Caco-2 (cell line): ENCODE data around the gene HSD17B3. TPM values are rescaled to one million over a fixed set of nuclear protein-coding genes. Genes with fewer than 3 reads are reported as not detected.

ENCODE experiments used
- BruUV-seq: library from RNA; stranded (reverse); fragments of 400-500 nt; replicated peaks from 2 replicates; lab custom pipeline; 2021; lab: Mats Ljungman, UMichigan
- CTCF ChIA-PET: fragments of 300-600 bp; sonication (Branson Sonifier 250); formaldehyde crosslinking; loops from one replicate; lab custom pipeline; 2022; ENCODE audit warnings: antibody characterized with exemption; lab: Charles Lee
- POLR2A ChIA-PET: fragments of 300-600 bp; sonication (Branson Sonifier 250); formaldehyde crosslinking; loops from one replicate; lab custom pipeline; 2022; ENCODE audit warnings: antibody characterized with exemption; lab: Charles Lee
- DNase-seq, 2 experiments: peaks; one replicate each; pipeline versions ENCODE4 v3.0.0 to v3.0.0-alpha.2; 2020 to 2022
- H3K27me3 ChIP-seq: replicated peaks from 2 replicates; pipeline ENCODE4 v1.6.0; 2011; ENCODE audit warnings: low read length; ENCODE audit not compliant: control insufficient read depth, insufficient read depth
- H3K36me3 ChIP-seq: 2 replicates; pipeline ENCODE4 v1.5.1; 2011; ENCODE audit warnings: low read length; ENCODE audit not compliant: control insufficient read depth, insufficient read depth
- H3K4me1 ChIP-seq: fragments of 250-450 bp; sonication (Bioruptor Pico); 2 replicates; pipeline ENCODE4 v1.5.1; 2020; ENCODE audit warnings: mild to moderate bottlenecking
- H3K4me3 ChIP-seq: 2 replicates; pipeline ENCODE4 v1.5.1; 2011; ENCODE audit warnings: low read depth, mild to moderate bottlenecking, control low read depth, low read length
- H3K9me3 ChIP-seq: fragments of 250-450 bp; sonication (Bioruptor Pico); 2 replicates; pipeline ENCODE4 v1.5.1; 2020; ENCODE audit warnings: mild to moderate bottlenecking, moderate library complexity
- H3K27ac Mint-ChIP-seq: one replicate; pipeline ENCODE4 v1.8.0; 2022; ENCODE audit warnings: mixed read lengths; ENCODE audit not compliant: unreplicated experiment
- H3K27me3 Mint-ChIP-seq: one replicate; pipeline ENCODE4 v1.8.0; 2022; ENCODE audit warnings: mixed read lengths; ENCODE audit not compliant: insufficient read depth, unreplicated experiment
- H3K36me3 Mint-ChIP-seq: one replicate; pipeline ENCODE4 v1.8.0; 2022; ENCODE audit warnings: mild to moderate bottlenecking, mixed read lengths; ENCODE audit not compliant: insufficient read depth, unreplicated experiment
- H3K4me1 Mint-ChIP-seq: one replicate; pipeline ENCODE4 v1.8.0; 2022; ENCODE audit warnings: low read depth, mixed read lengths; ENCODE audit not compliant: unreplicated experiment
- H3K4me3 Mint-ChIP-seq: one replicate; pipeline ENCODE4 v1.8.0; 2022; ENCODE audit warnings: mild to moderate bottlenecking, moderate library complexity, mixed read lengths; ENCODE audit not compliant: unreplicated experiment
- H3K9me3 Mint-ChIP-seq: one replicate; pipeline ENCODE4 v1.8.0; 2022; ENCODE audit warnings: mixed read lengths; ENCODE audit not compliant: unreplicated experiment
- intact Hi-C: fragments of 100-400 bp; cut with micrococcal nuclease; formaldehyde crosslinking; loops from one replicate; pipeline ENCODE4 v1.10.0; 2022; ENCODE audit not compliant: unreplicated experiment
- total RNA-seq: library from RNA; stranded (reverse); gene quantifications from 2 replicates; pipeline ENCODE4 v1.2.3, GENCODE V29; 2022
- TF ChIP-seq, protein P1 (sequence below), 2 experiments: fragments of 200-600 bp in 1 of 2; IDR thresholded peaks; 1 replicate in 1 of 2; 2 replicates in 1 of 2; pipeline versions ENCODE4 v1.5.1 to v1.8.0; 2011 to 2022; ENCODE audit warnings: antibody characterized with exemption in 1 of 2, control low read depth in 1 of 2, inconsistent platforms in 1 of 2, low read depth in 1 of 2, low read length in 1 of 2, mild to moderate bottlenecking in 1 of 2, moderate library complexity in 1 of 2; ENCODE audit not compliant: insufficient read depth in 1 of 2, severe bottlenecking in 1 of 2, unreplicated experiment in 1 of 2

Gene HSD17B3
- total RNA-seq, 1 experiment from 2014 or later: not detected

DNA sequence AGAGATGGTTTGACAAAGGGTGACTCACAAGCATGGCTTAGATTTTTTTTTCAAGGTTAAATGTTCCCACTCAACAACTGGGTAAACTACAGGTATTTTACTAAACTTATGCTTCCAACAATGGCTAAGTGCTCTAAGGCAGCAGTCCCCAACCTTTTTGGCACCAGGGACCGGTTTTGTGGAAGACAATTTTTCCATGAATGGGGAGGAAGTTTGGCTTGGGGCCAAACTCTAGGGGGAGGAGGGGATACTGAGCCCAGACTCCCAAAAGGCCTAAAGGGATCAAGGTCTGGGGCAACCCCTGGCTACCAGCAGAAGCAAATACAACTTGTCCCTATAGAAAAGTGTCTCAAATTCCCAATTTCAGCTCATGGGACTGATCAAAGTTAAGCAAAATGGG, 32.0 kb upstream of the HSD17B3 start:
- Mint-ChIP-seq H3K27ac (no peak overlapping the region), H3K9me3 (no peaks in the 10 kb centered on the region), H3K27me3 (no peaks in the 10 kb centered on the region), H3K36me3 (peaks cover 32% of the 10 kb centered on the region), H3K4me1 (peaks cover 9% of the 10 kb centered on the region), H3K4me3 (no peak overlapping the region)
- TF ChIP-seq, protein P1, sequence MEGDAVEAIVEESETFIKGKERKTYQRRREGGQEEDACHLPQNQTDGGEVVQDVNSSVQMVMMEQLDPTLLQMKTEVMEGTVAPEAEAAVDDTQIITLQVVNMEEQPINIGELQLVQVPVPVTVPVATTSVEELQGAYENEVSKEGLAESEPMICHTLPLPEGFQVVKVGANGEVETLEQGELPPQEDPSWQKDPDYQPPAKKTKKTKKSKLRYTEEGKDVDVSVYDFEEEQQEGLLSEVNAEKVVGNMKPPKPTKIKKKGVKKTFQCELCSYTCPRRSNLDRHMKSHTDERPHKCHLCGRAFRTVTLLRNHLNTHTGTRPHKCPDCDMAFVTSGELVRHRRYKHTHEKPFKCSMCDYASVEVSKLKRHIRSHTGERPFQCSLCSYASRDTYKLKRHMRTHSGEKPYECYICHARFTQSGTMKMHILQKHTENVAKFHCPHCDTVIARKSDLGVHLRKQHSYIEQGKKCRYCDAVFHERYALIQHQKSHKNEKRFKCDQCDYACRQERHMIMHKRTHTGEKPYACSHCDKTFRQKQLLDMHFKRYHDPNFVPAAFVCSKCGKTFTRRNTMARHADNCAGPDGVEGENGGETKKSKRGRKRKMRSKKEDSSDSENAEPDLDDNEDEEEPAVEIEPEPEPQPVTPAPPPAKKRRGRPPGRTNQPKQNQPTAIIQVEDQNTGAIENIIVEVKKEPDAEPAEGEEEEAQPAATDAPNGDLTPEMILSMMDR (IDR thresholded peaks at IDR 0.05; ENCODE audit: insufficient read depth in 1 of 2, low read depth in 1 of 2, low read length in 1 of 2, severe bottlenecking in 1 of 2, unreplicated experiment in 1 of 2): no peak
- no peaks in the 10 kb centered on the region; the same call in none of the 2 replicates for H3K36me3 ChIP-seq
- H3K4me3 ChIP-seq: no peak overlapping the region
- ChIA-PET POLR2A (no interaction called here), CTCF (interaction anchor here (0.7 kb wide), 1 partner anchor 58 kb away, joined by 3 read pairs; no protein-coding TSS in a partner anchor)
- intact Hi-C loops: no loop called here
- peaks cover 7% of the 10 kb centered on the region for H3K4me1 ChIP-seq
- DNase-seq: no peak
- H3K27me3 ChIP-seq: no peaks in the 10 kb centered on the region
- H3K9me3 ChIP-seq: no peaks in the 10 kb centered on the region
- BruUV-seq: no TSS peak

DNA sequence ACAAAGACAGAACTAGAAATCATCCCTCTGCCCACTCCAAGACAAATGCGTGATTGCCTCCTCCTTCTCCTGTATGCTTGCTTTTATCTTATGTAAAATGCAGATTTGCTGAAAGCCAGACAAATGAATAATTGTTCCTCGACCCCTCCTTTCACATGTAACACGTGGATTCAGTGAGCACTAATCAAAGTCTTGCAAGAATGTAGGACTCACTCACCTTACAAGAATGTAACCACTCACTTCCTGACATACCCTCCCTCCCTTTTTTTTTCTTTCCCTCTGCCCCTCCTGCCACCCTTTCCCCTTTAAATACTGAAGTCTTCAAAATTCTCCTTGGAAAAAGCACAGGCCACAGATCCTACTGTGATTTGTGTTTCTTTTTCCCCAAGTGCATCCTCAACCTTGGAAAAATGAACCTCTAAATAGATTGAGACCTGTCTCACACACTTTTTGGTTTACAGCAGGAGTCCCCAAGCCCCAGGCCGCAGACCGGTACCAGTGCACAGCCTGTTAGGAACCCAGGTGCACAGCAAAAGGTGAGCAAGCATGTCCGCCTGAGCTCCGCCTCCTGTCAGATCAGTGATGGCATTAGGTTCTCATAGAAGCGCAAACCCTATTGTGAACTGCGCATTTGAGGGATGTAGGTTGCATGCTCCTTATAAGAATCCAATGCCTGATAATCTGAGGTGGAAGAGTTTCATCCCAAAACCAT, 29.4 kb upstream of the HSD17B3 start:
- Mint-ChIP-seq H3K36me3 (peaks cover 32% of the 10 kb centered on the region), H3K4me3 (no peak overlapping the region), H3K4me1 (peaks cover 9% of the 10 kb centered on the region), H3K27me3 (no peaks in the 10 kb centered on the region), H3K9me3 (no peaks in the 10 kb centered on the region), H3K27ac (peak overlapping the region; percentile 42)
- Histone ChIP-seq H3K4me1 (no peaks in the 10 kb centered on the region), H3K36me3 (no peaks in the 10 kb centered on the region; the same call in none of the 2 replicates), H3K9me3 (no peaks in the 10 kb centered on the region), H3K27me3 (no peaks in the 10 kb centered on the region), H3K4me3 (no peak overlapping the region)
- no peak for DNase-seq
- intact Hi-C loops: no loop called here
- BruUV-seq: no TSS peak
- TF ChIP-seq, protein P1 (IDR thresholded peaks at IDR 0.05; ENCODE audit: insufficient read depth in 1 of 2, low read depth in 1 of 2, low read length in 1 of 2, severe bottlenecking in 1 of 2, unreplicated experiment in 1 of 2): no peak
- POLR2A ChIA-PET: no interaction called here
- CTCF ChIA-PET: interaction anchor here (1.2 kb wide), 1 partner anchor 14 kb away, joined by 3 read pairs; no protein-coding TSS in a partner anchor

DNA sequence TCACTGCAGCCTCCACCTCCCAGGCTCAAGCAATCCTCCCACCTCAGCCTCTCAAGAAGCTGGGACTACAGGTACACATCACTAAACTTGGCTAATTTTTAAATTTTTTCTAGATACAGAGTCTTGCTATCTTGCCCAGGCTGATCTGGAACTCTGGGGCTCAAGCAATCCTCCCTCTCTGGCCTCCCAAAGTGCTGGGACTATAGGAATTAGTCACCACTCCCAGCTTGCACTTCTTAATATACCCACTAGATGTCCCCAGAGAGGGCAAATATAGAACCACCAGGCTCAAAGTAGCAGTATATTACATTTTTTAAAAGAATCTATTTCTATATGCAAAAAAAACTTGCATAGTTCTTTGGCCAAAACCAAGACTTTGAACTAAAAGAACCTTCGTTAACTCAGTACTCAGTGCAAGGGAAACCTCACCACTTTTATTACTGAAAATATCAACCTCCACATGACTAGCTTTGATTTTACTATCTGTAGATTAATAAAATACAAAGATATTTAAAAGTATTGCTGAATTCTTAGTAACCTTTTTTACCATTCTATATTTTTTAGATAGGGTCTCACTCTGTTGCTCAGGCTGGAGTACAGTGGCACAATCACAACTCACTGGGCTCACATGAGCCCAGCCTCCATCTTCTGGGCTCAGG, 25.8 kb upstream of the HSD17B3 start:
- H3K4me3 ChIP-seq: no peak overlapping the region
- Mint-ChIP-seq H3K4me3 (no peak overlapping the region), H3K4me1 (peaks cover 9% of the 10 kb centered on the region), H3K27ac (no peak overlapping the region), H3K9me3 (no peaks in the 10 kb centered on the region), H3K27me3 (no peaks in the 10 kb centered on the region), H3K36me3 (peaks cover 18% of the 10 kb centered on the region)
- peak; percentile 52 to 70 for DNase-seq
- H3K36me3 ChIP-seq: peaks cover 3% of the 10 kb centered on the region; the same call in 1 of the 2 replicates
- intact Hi-C loops: loop anchor here (1.0 to 10.0 kb wide), 5 partner anchors 57 to 339 kb away; partner anchors contain the start of genes SLC35D2 and ZNF367
- BruUV-seq: no TSS peak
- CTCF ChIA-PET: interaction anchor here (0.5 to 2.0 kb wide), 7 partner anchors 11 to 239 kb away, joined by 3 to 8 read pairs (median 5); no protein-coding TSS in a partner anchor
- no peaks in the 10 kb centered on the region for H3K9me3 ChIP-seq
- no peaks in the 10 kb centered on the region for H3K27me3 ChIP-seq
- H3K4me1 ChIP-seq: no peaks in the 10 kb centered on the region
- POLR2A ChIA-PET: interaction anchor here (0.5 kb wide), 1 partner anchor 63 kb away, joined by 3 read pairs; no protein-coding TSS in a partner anchor
- TF ChIP-seq, protein P1 (IDR thresholded peaks at IDR 0.05; ENCODE audit: insufficient read depth in 1 of 2, low read depth in 1 of 2, low read length in 1 of 2, severe bottlenecking in 1 of 2, unreplicated experiment in 1 of 2): peak; percentile 74 to 87
